Glomerular visceral epithelial cell (primary cell): ENCODE data around the gene SPRR2G.
"Not testable (repeated sequence)": the region's sequence is repeated elsewhere in the genome, so short reads cannot be mapped to it uniquely, and the experiment has no call there.

Experiments used
- DNase-seq: peaks from one replicate; pipeline ENCODE4 v3.0.0-alpha.2; 2016; ENCODE audit errors: extremely low spot score

SPRR2G gene

GRCh38 chr1:153115264-153115663 is 35.4 kb downstream of the SPRR2G start:
- not testable (repeated sequence) for DNase-seq

- DNase-seq: no peak
These were observed 37.3 kb downstream of the SPRR2G start, which contains the start of gene SPRR2F for GRCh38 chr1:153113416-153113815. TSS of gene SPRR2F (minus strand) at chr1:153113516. CDS start at chr1:153112733, 783 bp downstream.

- DNase-seq: not testable (repeated sequence)
These were observed 38.2 kb downstream of the SPRR2G start for GRCh38 chr1:153112454-153112853.

GRCh38 chr1:153100245-153100644 is 50.4 kb downstream of the SPRR2G start:
- DNase-seq: no peak
